Ecto neural progenitor cell (in vitro differentiated cells): ENCODE measurements around the gene TRIM34.
"Not testable (repeated sequence)": the region's sequence is repeated elsewhere in the genome, so short reads cannot be mapped to it uniquely, and the experiment has no call there.

Experiments
- DNase-seq: peaks from one replicate; pipeline ENCODE4 v3.0.0-alpha.2; 2018; ENCODE audit warnings: low spot score

The TRIM34 gene

GRCh38 chr11:5621580-5621979, 3.2 kb upstream of the TRIM34 start:
- DNase-seq: no peak

DNA sequence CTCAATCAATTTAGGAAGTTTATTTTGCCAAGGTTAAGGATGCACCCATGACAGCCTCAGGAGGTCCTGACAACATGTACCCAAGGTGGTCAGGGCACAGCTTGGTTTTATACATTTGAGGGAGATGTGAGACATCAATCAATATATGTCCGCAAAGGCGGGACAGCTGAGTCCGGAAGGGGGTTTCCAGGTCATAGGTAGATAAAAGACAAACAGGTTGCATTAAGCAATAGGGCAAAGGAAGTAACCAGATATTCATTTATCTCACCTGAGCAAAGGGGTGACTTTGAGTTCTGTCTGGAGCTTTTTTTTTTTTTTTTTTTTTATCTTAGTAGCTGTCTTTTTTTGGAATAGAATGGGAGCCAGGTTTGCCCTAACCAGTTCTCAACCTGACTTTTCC, 2.0 kb upstream of the TRIM34 start:
- DNase-seq: no peak

DNA sequence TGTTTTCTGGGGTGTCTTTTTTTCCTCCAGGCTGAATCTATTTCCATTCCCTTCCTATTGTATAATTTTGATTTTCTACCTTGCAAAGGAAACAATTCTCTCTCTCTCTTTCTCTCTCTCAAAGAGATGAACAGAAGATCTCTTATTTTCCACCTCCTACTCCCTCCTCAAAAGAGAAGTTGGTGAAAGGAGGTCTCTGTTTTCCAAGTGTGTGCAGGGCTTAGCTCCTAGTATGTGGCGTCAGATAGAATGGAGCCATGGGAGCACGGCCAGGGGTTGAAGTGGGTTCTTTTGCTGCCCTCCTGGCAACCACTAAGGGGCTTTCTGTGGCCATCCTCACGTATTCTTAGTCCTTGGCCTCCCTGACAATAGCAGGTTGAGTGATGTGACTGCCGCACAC, 480 bp downstream of the TRIM34 start:
- DNase-seq: no peak

DNA sequence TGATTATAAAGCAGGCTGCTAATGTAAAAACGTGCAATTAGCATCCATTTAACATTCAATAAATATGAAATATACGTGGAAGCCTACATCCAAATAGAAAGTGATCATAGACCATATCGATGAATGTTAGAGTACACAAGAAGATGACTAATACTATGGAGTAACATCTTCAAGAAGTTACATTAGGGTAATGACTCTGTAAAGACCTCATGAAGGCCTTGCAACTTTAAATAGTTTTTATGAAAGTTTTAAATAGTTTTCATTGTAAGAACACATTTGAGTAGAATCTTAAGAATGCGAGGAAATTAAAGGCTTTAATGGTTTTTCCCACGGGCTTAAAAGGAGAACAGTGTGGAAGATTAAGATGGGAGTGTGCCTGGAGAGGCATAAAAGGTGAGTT, 1.4 kb downstream of the TRIM34 start:
- DNase-seq: no peak

GRCh38 chr11:5631417-5631816, 6.6 kb downstream of the TRIM34 start:
- DNase-seq: no peak

DNA sequence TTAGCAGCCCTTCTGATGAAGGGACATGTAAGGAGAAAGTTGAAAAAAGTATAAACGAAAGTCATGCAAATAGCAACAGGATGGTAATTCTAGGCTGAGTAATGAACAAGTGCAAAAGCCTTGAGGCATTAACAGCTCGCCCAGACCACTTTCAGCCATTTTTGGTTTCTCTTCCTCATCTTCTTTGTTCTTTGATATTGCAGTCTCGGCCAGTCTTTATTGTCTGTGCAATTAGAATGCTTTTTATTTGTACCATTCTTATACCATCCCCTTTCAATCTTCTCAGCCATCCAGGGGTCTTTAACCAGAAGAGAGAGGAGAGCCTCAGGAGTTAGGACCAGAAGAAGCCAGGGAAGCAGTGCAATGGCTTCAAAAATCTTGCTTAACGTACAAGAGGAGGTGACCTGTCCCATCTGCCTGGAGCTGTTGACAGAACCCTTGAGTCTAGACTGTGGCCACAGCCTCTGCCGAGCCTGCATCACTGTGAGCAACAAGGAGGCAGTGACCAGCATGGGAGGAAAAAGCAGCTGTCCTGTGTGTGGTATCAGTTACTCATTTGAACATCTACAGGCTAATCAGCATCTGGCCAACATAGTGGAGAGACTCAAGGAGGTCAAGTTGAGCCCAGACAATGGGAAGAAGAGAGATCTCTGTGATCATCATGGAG, 7.3 kb downstream of the TRIM34 start:
- DNase-seq: no peak

GRCh38 chr11:5639953-5640352, 15.2 kb downstream of the TRIM34 start:
- no peak for DNase-seq

GRCh38 chr11:5643585-5643984, 18.8 kb downstream of the TRIM34 start:
- no peak for DNase-seq

- DNase-seq: no peak
Observed at GRCh38 chr11:5646139-5646538, 21.3 kb downstream of the TRIM34 start.

- DNase-seq: no peak
Observed at GRCh38 chr11:5655474-5655873, 30.7 kb downstream of the TRIM34 start.

DNA sequence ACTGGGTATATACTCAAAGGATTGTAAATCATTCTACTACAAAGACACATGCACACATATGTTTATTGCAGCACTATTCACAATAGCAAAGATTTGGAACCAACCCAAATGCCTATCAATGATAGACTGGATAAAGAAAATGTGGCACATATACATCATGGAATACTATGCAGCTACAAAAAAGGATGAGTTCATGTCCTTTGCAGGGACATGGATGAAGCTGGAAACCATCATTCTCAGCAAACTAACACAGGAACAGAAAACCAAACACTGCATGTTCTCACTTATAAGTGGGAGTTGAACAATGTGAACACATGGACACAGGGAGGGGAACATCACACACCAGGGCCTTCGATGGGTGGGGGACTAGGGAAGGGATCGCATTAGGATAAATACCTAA, 32.2 kb downstream of the TRIM34 start:
- DNase-seq: not testable (repeated sequence)

GRCh38 chr11:5658318-5658717, 33.5 kb downstream of the TRIM34 start:
- DNase-seq: no peak

DNA sequence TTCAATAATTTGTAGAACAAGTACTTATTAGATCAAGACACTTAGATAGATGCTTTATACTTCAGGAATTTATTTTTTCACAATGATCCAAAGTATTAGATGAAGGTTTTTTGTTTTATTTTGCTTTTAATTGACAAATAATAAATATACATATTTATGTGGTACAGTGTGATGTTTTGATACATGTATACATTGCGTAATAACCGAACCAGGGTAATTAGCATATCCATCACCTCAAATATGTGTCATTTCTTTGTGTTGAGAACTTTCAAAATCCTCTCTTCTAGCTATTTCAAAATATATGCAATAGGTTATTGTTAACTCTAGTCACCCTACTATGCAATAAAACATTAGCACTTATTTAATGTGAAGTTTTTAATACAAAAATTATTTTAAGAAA, 38.7 kb downstream of the TRIM34 start:
- DNase-seq: no peak

GRCh38 chr11:5665051-5665570, 40.3 kb downstream of the TRIM34 start:
- DNase-seq: no peak

DNA sequence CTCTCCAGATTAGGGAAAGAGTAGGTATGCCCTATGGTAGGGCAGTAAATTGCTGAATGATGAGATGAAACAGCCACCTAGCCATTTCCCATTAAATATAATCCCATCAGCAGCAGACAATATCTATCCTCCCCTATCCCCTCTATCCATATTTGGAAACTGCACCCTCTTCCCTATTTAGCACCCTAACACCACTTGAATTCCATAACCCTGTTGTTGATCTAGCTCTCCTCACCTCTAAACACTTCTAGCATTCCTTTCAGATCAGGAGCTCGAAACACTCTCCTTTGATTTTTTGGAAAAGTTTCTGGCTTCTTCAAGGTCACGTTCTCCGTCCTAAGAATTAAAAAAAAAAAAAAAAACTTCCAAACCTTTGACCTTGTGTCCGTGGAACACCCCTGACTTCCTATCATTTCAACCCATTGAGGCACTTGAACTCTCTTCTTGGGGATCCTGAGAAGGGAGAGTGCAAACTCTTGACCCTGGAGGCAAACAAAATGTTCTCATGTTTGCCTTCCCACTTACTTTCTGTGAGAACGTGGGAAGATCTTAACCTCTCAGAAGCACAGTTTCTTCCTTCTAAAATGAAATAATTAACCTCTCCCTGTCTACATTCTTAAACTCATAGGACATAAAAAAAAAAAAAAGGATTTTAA, 41.1 kb downstream of the TRIM34 start:
- no peak for DNase-seq

GRCh38 chr11:5666402-5666793, 41.6 kb downstream of the TRIM34 start:
- DNase-seq: no peak

GRCh38 chr11:5671831-5672230, 47.0 kb downstream of the TRIM34 start:
- no peak for DNase-seq

GRCh38 chr11:5674391-5674790, 49.6 kb downstream of the TRIM34 start:
- no peak for DNase-seq

- no peak for DNase-seq
Observed at GRCh38 chr11:5679811-5680210, 55.0 kb downstream of the TRIM34 start.

DNA sequence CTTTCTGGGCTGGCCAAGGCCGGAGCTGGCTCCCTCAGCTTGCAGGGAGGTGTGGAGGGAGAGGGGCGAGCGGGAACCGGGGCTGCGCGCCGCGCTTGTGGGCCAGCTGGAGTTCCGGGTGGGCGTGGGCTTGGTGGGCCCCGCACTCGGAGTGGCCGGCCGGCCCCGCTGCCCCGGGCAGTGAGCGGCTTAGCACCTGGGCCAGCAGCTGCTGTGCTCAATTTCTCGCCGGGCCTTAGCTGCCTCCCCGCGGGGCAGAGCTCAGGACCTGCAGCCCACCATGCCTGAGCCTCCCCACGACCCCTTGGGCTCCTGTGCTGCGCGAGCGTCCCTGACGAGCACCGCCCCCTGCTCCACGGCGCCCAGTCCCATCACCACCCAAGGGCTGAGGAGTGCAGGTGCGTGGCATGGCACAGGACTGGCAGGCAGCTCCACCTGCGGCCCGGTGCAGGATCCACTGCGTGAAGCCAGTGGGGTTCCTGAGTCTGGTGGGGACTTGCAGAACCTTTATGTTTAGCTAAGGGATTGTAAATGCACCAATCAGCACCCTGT, 58.2 kb downstream of the TRIM34 start:
- DNase-seq: not testable (repeated sequence)

DNA sequence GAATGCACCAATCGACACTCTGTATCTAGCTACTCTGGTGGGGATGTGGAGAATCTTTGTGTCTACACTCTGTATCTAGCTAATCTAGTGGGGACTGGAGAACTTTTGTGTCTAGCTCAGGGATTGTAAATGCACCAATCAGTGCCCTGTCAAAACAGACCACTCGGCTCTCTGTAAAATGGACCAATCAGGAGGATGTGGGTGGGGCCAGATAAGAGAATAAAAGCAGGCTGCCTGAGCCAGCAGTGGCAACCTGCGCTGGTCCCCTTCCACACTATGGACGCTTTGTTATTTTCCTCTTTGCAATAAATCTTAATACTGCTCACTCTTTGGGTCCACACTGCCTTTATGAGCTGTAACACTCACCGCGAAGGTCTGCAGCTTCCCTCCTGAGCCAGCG, 58.8 kb downstream of the TRIM34 start:
- DNase-seq: not testable (repeated sequence)

GRCh38 chr11:5684036-5684645, 59.3 kb downstream of the TRIM34 start:
- DNase-seq: no peak
